ENCODE results near the gene SCRN2. TPM values are rescaled to one million over a fixed set of nuclear protein-coding genes. Genes with fewer than 3 reads are reported as not detected.

The SCRN2 gene
- 27.0 TPM for total RNA-seq (ENCODE audit: insufficient read depth, low replicate concordance)

GRCh38 chr17:47840742-47841487, at the start of gene SCRN2:
SCRN2 (minus strand) TSS chr17:47841273; CDS start chr17:47840843, 430 bp downstream.
- peak; percentile 93 for DNase-seq (ENCODE audit: low spot score)

GRCh38 chr17:47889734-47890529, 48.9 kb upstream of the SCRN2 start:
- peak; percentile 85 for DNase-seq (ENCODE audit: low spot score)

- DNase-seq (ENCODE audit: low spot score) = no peak
Measured at GRCh38 chr17:47888293-47888692, 47.2 kb upstream of the SCRN2 start.

GRCh38 chr17:47884905-47885730, 44.0 kb upstream of the SCRN2 start:
- DNase-seq (ENCODE audit: low spot score) = no peak

- no peak for DNase-seq (ENCODE audit: low spot score)
Measured at GRCh38 chr17:47884427-47884740, 43.3 kb upstream of the SCRN2 start.

GRCh38 chr17:47883589-47884426, 42.7 kb upstream of the SCRN2 start:
- DNase-seq (ENCODE audit: low spot score) = peak; percentile 67

GRCh38 chr17:47882695-47883588, 41.9 kb upstream of the SCRN2 start:
- no peak for DNase-seq (ENCODE audit: low spot score)

GRCh38 chr17:47882247-47882646, 41.2 kb upstream of the SCRN2 start:
- DNase-seq (ENCODE audit: low spot score) = no peak

GRCh38 chr17:47879776-47880454, 38.8 kb upstream of the SCRN2 start:
- DNase-seq (ENCODE audit: low spot score) = no peak

GRCh38 chr17:47879028-47879585, 38.0 kb upstream of the SCRN2 start:
- DNase-seq (ENCODE audit: low spot score) = no peak

GRCh38 chr17:47878203-47879027, 37.3 kb upstream of the SCRN2 start:
- no peak for DNase-seq (ENCODE audit: low spot score)

GRCh38 chr17:47877368-47878034, 36.4 kb upstream of the SCRN2 start:
- peak; percentile 57 for DNase-seq (ENCODE audit: low spot score)

GRCh38 chr17:47875011-47875985, 34.2 kb upstream of the SCRN2 start:
- no peak for DNase-seq (ENCODE audit: low spot score)

- no peak for DNase-seq (ENCODE audit: low spot score)
Measured at GRCh38 chr17:47873200-47874090, 32.4 kb upstream of the SCRN2 start.

- no peak for DNase-seq (ENCODE audit: low spot score)
Measured at GRCh38 chr17:47872651-47873161, 31.6 kb upstream of the SCRN2 start.
